H1 (cell line): Measurements from ENCODE around the gene ZMIZ1. TPM values are rescaled to one million over a fixed set of nuclear protein-coding genes. Genes with fewer than 3 reads are reported as not detected.

ENCODE experiments used
- CTCF ChIA-PET: fragments of 300-600 bp; sonication (Branson Sonifier 250); formaldehyde crosslinking; loops from one replicate; lab custom pipeline; 2021; ENCODE audit not compliant: partially characterized antibody; lab: Charles Lee
- POLR2A ChIA-PET: fragments of 300-600 bp; sonication (Branson Sonifier 250); formaldehyde crosslinking; loops from one replicate; lab custom pipeline; 2021; ENCODE audit warnings: inconsistent platforms; ENCODE audit not compliant: partially characterized antibody; lab: Charles Lee
- DNase-seq, 2 experiments: peaks; one replicate each; pipeline versions ENCODE4 v3.0.0 to v3.0.0-alpha.2; 2010 to 2022; ENCODE audit warnings: low spot score in 2 of 2, low read depth in 1 of 2, mixed read lengths in 1 of 2
- FAIRE-seq: peaks from 2 replicates; lab custom pipeline; 2011; peaks lifted over from hg19 to GRCh38; lab: Jason Lieb, UNC
- H2AFZ ChIP-seq: 2 replicates; pipeline ENCODE4 v1.8.1; 2012; ENCODE audit warnings: low read length, inconsistent platforms
- H2AK5ac ChIP-seq: 2 replicates; pipeline ENCODE4 v1.6.1; 2013; ENCODE audit warnings: low read depth, low read length
- H2BK120ac ChIP-seq: replicated peaks from 2 replicates; pipeline ENCODE3; 2013; ENCODE audit warnings: low read depth, low read length, inconsistent platforms
- H2BK12ac ChIP-seq: 2 replicates; pipeline ENCODE4 v1.6.1; 2013; ENCODE audit warnings: low read depth, low read length
- H2BK15ac ChIP-seq: 2 replicates; pipeline ENCODE4 v1.6.1; 2013; ENCODE audit warnings: low read length
- H2BK20ac ChIP-seq: 2 replicates; pipeline ENCODE4 v1.6.1; 2013; ENCODE audit warnings: low read length
- H2BK5ac ChIP-seq: 2 replicates; pipeline ENCODE4 v1.6.1; 2013; ENCODE audit warnings: low read depth, low read length
- H3K14ac ChIP-seq: 2 replicates; pipeline ENCODE4 v1.6.1; 2013; ENCODE audit warnings: inconsistent platforms; ENCODE audit not compliant: insufficient read length
- H3K18ac ChIP-seq: 2 replicates; pipeline ENCODE4 v1.6.1; 2013; ENCODE audit warnings: low read length; ENCODE audit errors: extremely low read depth
- H3K23ac ChIP-seq: 2 replicates; pipeline ENCODE4 v1.6.1; 2013; ENCODE audit warnings: inconsistent platforms; ENCODE audit not compliant: insufficient read length
- H3K23me2 ChIP-seq: 2 replicates; pipeline ENCODE4 v1.6.1; 2013; ENCODE audit warnings: low read depth, low read length
- H3K27ac ChIP-seq: 2 replicates; pipeline ENCODE4 v1.6.1; 2011; ENCODE audit warnings: low read depth, low read length, inconsistent platforms
- H3K27me3 ChIP-seq, 4 experiments: replicated peaks in 1 of 4; 1 replicate in 1 of 4; 2 replicates in 3 of 4; pipeline versions ENCODE4 v1.6.1 to v1.8.1; 2011 to 2013; ENCODE audit warnings: low read length in 3 of 4, mild to moderate bottlenecking in 3 of 4, inconsistent platforms in 2 of 4, mixed read lengths in 2 of 4, moderate library complexity in 1 of 4; ENCODE audit not compliant: control insufficient read depth in 3 of 4, insufficient read depth in 3 of 4; ENCODE audit errors: extremely low read depth in 1 of 4
- H3K36me3 ChIP-seq, 4 experiments: 2 replicates each; pipeline versions ENCODE4 v1.6.1 to v1.8.1; 2011 to 2013; ENCODE audit warnings: mild to moderate bottlenecking in 4 of 4, low read length in 3 of 4, moderate library complexity in 2 of 4, control low read depth in 1 of 4, inconsistent platforms in 1 of 4; ENCODE audit not compliant: insufficient read depth in 4 of 4, control insufficient read depth in 2 of 4
- H3K4ac ChIP-seq: replicated peaks from 2 replicates; pipeline ENCODE3; 2013; ENCODE audit warnings: low read length, low read depth, mixed read lengths, inconsistent platforms; ENCODE audit not compliant: insufficient read length
- H3K4me1 ChIP-seq, 4 experiments: replicated peaks in 1 of 4; 1 replicate in 1 of 4; 2 replicates in 3 of 4; pipeline versions ENCODE4 v1.6.1 to v1.8.1; 2011 to 2013; ENCODE audit warnings: low read length in 3 of 4, inconsistent platforms in 2 of 4, mixed read lengths in 1 of 4; ENCODE audit not compliant: insufficient read depth in 4 of 4, control insufficient read depth in 3 of 4
- H3K4me2 ChIP-seq, 2 experiments: 2 replicates each; pipeline versions ENCODE4 v1.6.1 to v1.8.1; 2011 to 2013; ENCODE audit warnings: low read depth in 2 of 2, low read length in 2 of 2, control low read depth in 1 of 2, inconsistent platforms in 1 of 2, mild to moderate bottlenecking in 1 of 2; ENCODE audit not compliant: insufficient read depth in 1 of 2
- H3K4me3 ChIP-seq, 4 experiments: fragments of 200-600, 300-600 bp in 1 of 4; sonication (generic), shearing (Covaris generic), sonication (Bioruptor Twin) in 1 of 4; 2 replicates each; pipeline versions ENCODE4 v1.5.1 to v1.8.1; 2011 to 2016; ENCODE audit warnings: low read length in 4 of 4, low read depth in 3 of 4, control low read depth in 2 of 4, inconsistent platforms in 2 of 4, mild to moderate bottlenecking in 2 of 4, mixed read lengths in 1 of 4, moderate library complexity in 1 of 4; ENCODE audit not compliant: insufficient read depth in 2 of 4; ENCODE audit errors: extremely low read depth in 1 of 4
- H3K56ac ChIP-seq: replicated peaks from 2 replicates; pipeline ENCODE3; 2013; ENCODE audit warnings: low read depth, mild to moderate bottlenecking, mixed read lengths, low read length, inconsistent platforms; ENCODE audit not compliant: insufficient read length
- H3K79me1 ChIP-seq: 2 replicates; pipeline ENCODE4 v1.6.1; 2013; ENCODE audit warnings: low read depth, low read length, control low read depth
- H3K79me2 ChIP-seq, 2 experiments: 2 replicates each; pipeline versions ENCODE4 v1.6.1 to v1.8.1; 2012 to 2013; ENCODE audit warnings: low read length in 2 of 2, mild to moderate bottlenecking in 2 of 2, inconsistent platforms in 1 of 2; ENCODE audit not compliant: insufficient read depth in 2 of 2, control insufficient read depth in 1 of 2
- H3K9ac ChIP-seq, 4 experiments: replicated peaks in 1 of 4; 1 replicate in 1 of 4; 2 replicates in 3 of 4; pipeline versions ENCODE4 v1.6.1 to v1.8.1; 2011 to 2013; ENCODE audit warnings: low read depth in 3 of 4, low read length in 3 of 4, control low read depth in 2 of 4, mild to moderate bottlenecking in 2 of 4, moderate library complexity in 2 of 4, inconsistent platforms in 1 of 4; ENCODE audit errors: extremely low read depth in 1 of 4
- H3K9me3 ChIP-seq, 2 experiments: 2 replicates each; pipeline versions ENCODE4 v1.6.1 to v1.8.1; 2012 to 2013; ENCODE audit warnings: mild to moderate bottlenecking in 2 of 2, moderate library complexity in 2 of 2, control low read depth in 1 of 2, inconsistent platforms in 1 of 2, low read depth in 1 of 2, low read length in 1 of 2, mixed read lengths in 1 of 2; ENCODE audit not compliant: insufficient read depth in 2 of 2
- H4K20me1 ChIP-seq, 2 experiments: replicated peaks in 1 of 2; 2 replicates each; pipeline versions ENCODE3 to v1.8.1; 2011 to 2013; ENCODE audit warnings: inconsistent platforms in 2 of 2, low read length in 2 of 2, mild to moderate bottlenecking in 1 of 2; ENCODE audit not compliant: insufficient read depth in 2 of 2, control insufficient read depth in 1 of 2
- H4K5ac ChIP-seq: 2 replicates; pipeline ENCODE4 v1.6.1; 2013; ENCODE audit warnings: low read length, low read depth, mixed read lengths, inconsistent platforms; ENCODE audit not compliant: insufficient read length
- H4K8ac ChIP-seq: 2 replicates; pipeline ENCODE4 v1.8.0; 2013; ENCODE audit warnings: mild to moderate bottlenecking, moderate library complexity, low read length, inconsistent platforms; ENCODE audit not compliant: insufficient read depth; ENCODE audit errors: extremely low read depth
- H4K91ac ChIP-seq: replicated peaks from 2 replicates; pipeline ENCODE3; 2013; ENCODE audit warnings: low read length, mixed read lengths, inconsistent platforms; ENCODE audit not compliant: insufficient read length
- ASH2L ChIP-seq: fragments of 200-600, 300-600 bp; sonication (generic); IDR thresholded peaks from one replicate; pipeline ENCODE4 v1.7.1; 2017; ENCODE audit warnings: low read length
- EGR1 ChIP-seq: IDR thresholded peaks from 2 replicates; pipeline ENCODE4 v1.6.1; 2011; ENCODE audit warnings: low read depth, low read length, borderline replicate concordance
- FOSL1 ChIP-seq: IDR thresholded peaks from 2 replicates; pipeline ENCODE4 v1.6.1; 2011; ENCODE audit warnings: mild to moderate bottlenecking, low read depth, low read length, moderate library complexity; ENCODE audit not compliant: insufficient read depth
- GABPA ChIP-seq: IDR thresholded peaks from 2 replicates; pipeline ENCODE4 v1.6.1; 2011; ENCODE audit warnings: mild to moderate bottlenecking, low read length, moderate library complexity, borderline replicate concordance; ENCODE audit not compliant: insufficient read depth
- GTF2F1 ChIP-seq: IDR thresholded peaks from 2 replicates; pipeline ENCODE4 v1.6.1; 2012; ENCODE audit warnings: low read depth, low read length, improper control_type of control experiment, borderline replicate concordance
- JUND ChIP-seq: IDR thresholded peaks from 2 replicates; pipeline ENCODE4 v1.6.1; 2011; ENCODE audit warnings: mild to moderate bottlenecking, improper control_type of control experiment, low read length
- KDM1A ChIP-seq: fragments of 200-600, 300-600 bp; sonication (generic); IDR thresholded peaks from 2 replicates; pipeline ENCODE4 v1.7.1; 2016; ENCODE audit warnings: mild to moderate bottlenecking, low read length, borderline replicate concordance
- KDM4A ChIP-seq: IDR thresholded peaks from one replicate; pipeline ENCODE4 v1.7.1; 2012; ENCODE audit warnings: low read depth, mild to moderate bottlenecking, moderate library complexity, low read length, inconsistent platforms; ENCODE audit not compliant: severe bottlenecking
- NRF1 ChIP-seq: IDR thresholded peaks from 2 replicates; pipeline ENCODE4 v1.6.1; 2011; ENCODE audit warnings: mild to moderate bottlenecking, low read depth, low read length, improper control_type of control experiment
- SIX5 ChIP-seq: IDR thresholded peaks from 2 replicates; pipeline ENCODE4 v1.6.1; 2011; ENCODE audit warnings: mild to moderate bottlenecking, low read depth, low read length
- TAF1 ChIP-seq: IDR thresholded peaks from 2 replicates; pipeline ENCODE4 v1.6.1; 2011; ENCODE audit warnings: mild to moderate bottlenecking, low read depth, low read length
- WGBS, 2 experiments: shearing (Covaris generic) in 1 of 2; methylation state at CpG; one replicate each; pipeline versions ENCODE4 v1.1.6 to v1.1.7; 2013 to 2015; ENCODE audit warnings: low lambda C conversion rate in 2 of 2, mixed read lengths in 2 of 2, inconsistent platforms in 1 of 2, low coverage in 1 of 2, missing lambda C conversion rate in 1 of 2; ENCODE audit not compliant: insufficient replicate concordance in 2 of 2, insufficient coverage in 1 of 2, insufficient read length in 1 of 2; ENCODE audit errors: extremely low coverage in 1 of 2, missing lambda C conversion rate in 1 of 2; 5-methylcytosine and 5-hydroxymethylcytosine counted together
- polyA plus RNA-seq, 7 experiments: library from polyadenylated mRNA; depleted of rRNA in 3 of 7; stranded (reverse) in 5 of 7; unstranded in 2 of 7; fragments of >200 nt in 5 of 7; fragments of 200-250 nt in 2 of 7; gene quantifications; 1 replicate in 5 of 7; 2 replicates in 1 of 7; 4 replicates in 1 of 7; pipeline versions ENCODE4 v1.2.1 to v1.2.3, GENCODE V29; 2011 to 2013; ENCODE audit warnings: missing spikeins in 2 of 7, mixed read lengths in 2 of 7
- total RNA-seq: library from RNA; stranded (reverse); fragmentation: NEBNext Ultra II Directional; extraction: Animal tissue kit (Norgen Biotek cat#: 25700); gene quantifications from 2 replicates; pipeline ENCODE4 v1.2.1, GENCODE V29; 2021
- TF ChIP-seq, protein P1 (sequence below): IDR thresholded peaks from 2 replicates; pipeline ENCODE4 v1.6.1; 2011; ENCODE audit warnings: low read depth, mild to moderate bottlenecking, low read length; ENCODE audit not compliant: insufficient read depth

Gene ZMIZ1
- total and polyA plus RNA-seq, 2 of the 8 experiments (the other 6 are each of a cell fraction or from before 2014, with no cell fraction given), result 8.1 to 28.0 TPM

DNA sequence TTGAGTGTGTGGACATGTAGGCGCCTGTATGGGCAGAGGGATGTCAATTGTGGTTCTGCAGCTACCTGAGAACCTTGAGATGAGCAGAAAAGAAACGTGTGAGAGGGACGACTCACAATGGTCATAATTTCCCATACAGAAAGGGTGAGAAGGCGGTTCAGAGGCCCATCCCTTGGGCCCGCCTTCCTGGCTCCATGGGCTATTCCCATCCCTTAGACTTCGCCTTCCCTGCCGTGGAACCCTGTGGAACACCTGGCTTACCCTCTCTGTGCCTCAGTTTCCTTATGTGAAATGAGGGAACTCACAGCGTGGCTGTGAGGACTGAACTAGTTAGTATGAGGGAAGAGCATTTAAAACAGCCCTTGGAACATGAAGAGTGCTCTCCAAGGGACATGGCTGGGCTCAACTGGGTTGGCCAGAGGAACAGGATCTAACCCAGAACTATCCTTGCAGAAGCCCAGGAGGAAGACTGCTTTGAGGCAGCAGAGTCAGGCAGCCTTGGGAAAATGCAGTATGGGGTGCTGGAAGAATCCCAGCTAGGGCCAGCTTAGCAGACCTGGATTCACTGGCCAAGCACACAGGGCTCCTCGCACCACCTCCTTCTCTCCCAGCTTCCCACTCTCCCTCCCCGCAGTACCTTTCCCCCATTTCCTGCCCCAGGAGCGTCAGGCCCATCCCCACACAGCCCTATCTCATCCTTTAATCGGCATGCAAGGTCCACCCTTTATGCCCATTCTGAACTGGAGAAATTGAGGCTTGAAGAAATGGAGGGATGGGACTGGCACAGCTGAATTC is 11.1 kb upstream of the ZMIZ1 start:
- POLR2A ChIA-PET, result no interaction called here
- TF ChIP-seq SIX5, result no peak
- no peak for TF ChIP-seq TAF1
- TF ChIP-seq EGR1, result no peak
- TF ChIP-seq, protein P1, sequence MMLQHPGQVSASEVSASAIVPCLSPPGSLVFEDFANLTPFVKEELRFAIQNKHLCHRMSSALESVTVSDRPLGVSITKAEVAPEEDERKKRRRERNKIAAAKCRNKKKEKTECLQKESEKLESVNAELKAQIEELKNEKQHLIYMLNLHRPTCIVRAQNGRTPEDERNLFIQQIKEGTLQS, result no peak
- TF ChIP-seq KDM4A, result no peak
- TF ChIP-seq GABPA, result no peak
- TF ChIP-seq GTF2F1, result no peak
- TF ChIP-seq JUND, result no peak
- TF ChIP-seq NRF1, result no peak
- TF ChIP-seq KDM1A, result no peak
- no peak for TF ChIP-seq FOSL1
- TF ChIP-seq ASH2L, result no peak

More for the DNA sequence above, 11.1 kb upstream of the ZMIZ1 start:
- Histone ChIP-seq H3K79me2 (no peaks in the 10 kb centered on the region), H3K4me2 (no peak overlapping the region), H4K5ac (no peak overlapping the region), H3K14ac (no peak overlapping the region), H3K56ac (no peak overlapping the region), H4K91ac (no peak overlapping the region), H4K20me1 (no peaks in the 10 kb centered on the region), H3K23me2 (no peaks in the 10 kb centered on the region), H2BK15ac (0 out of 2 replicates have a peak overlapping the region, but pooled peaks have one; percentile 61), H4K8ac (no peak overlapping the region; the same call in 1 of the 2 replicates), H3K9ac (no peak overlapping the region), H3K4me1 (peaks cover 0 to 20% (median 7%) of the 10 kb centered on the region in 4 experiments; a peak in 5 of 7 replicates), H3K36me3 (no peaks in the 10 kb centered on the region), H3K4ac (peak overlapping the region; percentile 34), H3K9me3 (no peaks in the 10 kb centered on the region), H3K23ac (no peak overlapping the region), H2BK120ac (no peak overlapping the region), H3K18ac (no peak overlapping the region), H3K27ac (no peak overlapping the region), H2AFZ (no peak overlapping the region), H3K27me3 (peaks cover 0 to 12% (median 0%) of the 10 kb centered on the region in 4 experiments; a peak in 2 of 7 replicates), H2BK20ac (0 out of 2 replicates have a peak overlapping the region, but pooled peaks have one; percentile 21), H2BK12ac (peak overlapping the region; percentile 45; the same call in 1 of the 2 replicates), H2BK5ac (no peak overlapping the region), H3K4me3 (no peak overlapping the region), H3K79me1 (no peaks in the 10 kb centered on the region), H2AK5ac (peak overlapping the region; percentile 30; the same call in 1 of the 2 replicates)
- DNase-seq, result no peak
- no peak for FAIRE-seq
- CTCF ChIA-PET, result interaction anchor here (0.9 to 1.1 kb wide), 4 partner anchors 67 to 206 kb away, joined by 3 read pairs; no protein-coding TSS in a partner anchor
- 79% methylated on average over 11 of the region's 12 CpGs; no CpG with 5 or more reads in 1 of the 2 experiments for WGBS, 2 experiments
